ENCODE measurements around the gene THUMPD2.

- TF ChIP-seq FOXA1 (IDR thresholded peaks at IDR 0.05) = no peak
- no peak for TF ChIP-seq SP1 (IDR thresholded peaks at IDR 0.05)
- TF ChIP-seq CTBP1 (IDR thresholded peaks at IDR 0.05; ENCODE audit: borderline replicate concordance) = no peak
- no peak for TF ChIP-seq FOXK2 (IDR thresholded peaks at IDR 0.05)
- no peak for TF ChIP-seq FOXM1 (IDR thresholded peaks at IDR 0.05; ENCODE audit: borderline replicate concordance)
- no peak for TF ChIP-seq LEF1 (IDR thresholded peaks at IDR 0.05; ENCODE audit: borderline replicate concordance)
- no peak for TF ChIP-seq BHLHE40 (IDR thresholded peaks at IDR 0.05; ENCODE audit: borderline replicate concordance)
- TF ChIP-seq NFRKB (IDR thresholded peaks at IDR 0.05) = no peak
- TF ChIP-seq TARDBP (IDR thresholded peaks at IDR 0.05) = no peak
- TF ChIP-seq ELF4 (IDR thresholded peaks at IDR 0.05) = no peak
- TF ChIP-seq ARNT (IDR thresholded peaks at IDR 0.05) = no peak
- TF ChIP-seq ZNF384 (IDR thresholded peaks at IDR 0.05) = no peak
- TF ChIP-seq PKNOX1 (IDR thresholded peaks at IDR 0.05) = no peak
Observed at GRCh38 chr2:39728941-39729351, 50.1 kb downstream of the THUMPD2 start.

All from HEK293T (cell line).